ENCODE results near the gene MSI2. TPM values are rescaled to one million over a fixed set of nuclear protein-coding genes. Genes with fewer than 3 reads are reported as not detected.

MSI2 gene
- total RNA-seq, 2 experiments from 2014 or later = 113 to 114 TPM

- peaks cover 3% of the 10 kb centered on the region for H3K9me3 Mint-ChIP-seq
- no peak for DNase-seq
- no peak overlapping the region for H3K27ac Mint-ChIP-seq
- H3K36me3 Mint-ChIP-seq = peaks cover 32% of the 10 kb centered on the region
- POLR2A ChIA-PET = no interaction called here
- no peak for ATAC-seq (ENCODE audit: low read depth)
- peaks cover 14% of the 10 kb centered on the region for H3K4me1 Mint-ChIP-seq
- H3K27me3 Mint-ChIP-seq = no peaks in the 10 kb centered on the region
- no peak overlapping the region for H3K4me3 Mint-ChIP-seq
Observed at GRCh38 chr17:57327176-57327970, 71.0 kb downstream of the MSI2 start.

- ATAC-seq (ENCODE audit: low read depth) = no peak
- POLR2A ChIA-PET = interaction anchor here (0.8 kb wide), 1 partner anchor 71 kb away, joined by 3 read pairs; no protein-coding TSS in a partner anchor
- Mint-ChIP-seq H3K36me3 (peaks cover 33% of the 10 kb centered on the region), H3K4me1 (peaks cover 14% of the 10 kb centered on the region), H3K9me3 (peaks cover 3% of the 10 kb centered on the region), H3K27me3 (no peaks in the 10 kb centered on the region), H3K4me3 (no peak overlapping the region), H3K27ac (no peak overlapping the region)
- DNase-seq = no peak
Observed at GRCh38 chr17:57328109-57328882, 72.0 kb downstream of the MSI2 start.

- POLR2A ChIA-PET = interaction anchor here (0.8 kb wide), 1 partner anchor 72 kb away, joined by 3 read pairs; no protein-coding TSS in a partner anchor
- Mint-ChIP-seq H3K4me3 (no peak overlapping the region), H3K4me1 (peaks cover 14% of the 10 kb centered on the region), H3K27me3 (no peaks in the 10 kb centered on the region), H3K36me3 (peaks cover 31% of the 10 kb centered on the region), H3K27ac (no peak overlapping the region), H3K9me3 (peaks cover 3% of the 10 kb centered on the region)
- ATAC-seq (ENCODE audit: low read depth) (no peak), DNase-seq (no peak)
Observed at GRCh38 chr17:57329380-57330214, 73.3 kb downstream of the MSI2 start.

DNA sequence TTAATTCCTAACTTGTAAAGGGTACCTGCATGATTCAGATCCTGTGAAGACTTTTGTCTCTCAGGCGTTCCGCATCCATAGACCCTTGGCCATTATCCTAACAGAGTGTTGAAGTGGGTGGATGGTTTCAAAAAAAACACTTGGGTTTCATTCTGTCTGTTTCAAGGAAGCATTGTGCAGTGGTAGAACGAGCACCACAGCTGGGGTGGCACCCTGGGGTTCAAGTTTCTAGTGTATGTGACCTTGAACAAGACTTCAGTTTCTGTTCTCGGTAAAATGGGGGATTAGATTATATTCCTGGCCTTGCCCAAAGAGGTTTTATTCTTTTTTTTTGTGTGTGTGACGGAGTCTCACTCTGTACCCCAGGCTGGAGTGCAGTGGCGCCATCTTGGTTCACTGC lies 74.3 kb downstream of the MSI2 start:
- Mint-ChIP-seq H3K9me3 (peaks cover 3% of the 10 kb centered on the region), H3K4me1 (peaks cover 15% of the 10 kb centered on the region), H3K27me3 (no peaks in the 10 kb centered on the region), H3K4me3 (no peak overlapping the region), H3K27ac (no peak overlapping the region), H3K36me3 (peaks cover 30% of the 10 kb centered on the region)
- POLR2A ChIA-PET = no interaction called here
- no peak for DNase-seq
- ATAC-seq (ENCODE audit: low read depth) = no peak

DNA sequence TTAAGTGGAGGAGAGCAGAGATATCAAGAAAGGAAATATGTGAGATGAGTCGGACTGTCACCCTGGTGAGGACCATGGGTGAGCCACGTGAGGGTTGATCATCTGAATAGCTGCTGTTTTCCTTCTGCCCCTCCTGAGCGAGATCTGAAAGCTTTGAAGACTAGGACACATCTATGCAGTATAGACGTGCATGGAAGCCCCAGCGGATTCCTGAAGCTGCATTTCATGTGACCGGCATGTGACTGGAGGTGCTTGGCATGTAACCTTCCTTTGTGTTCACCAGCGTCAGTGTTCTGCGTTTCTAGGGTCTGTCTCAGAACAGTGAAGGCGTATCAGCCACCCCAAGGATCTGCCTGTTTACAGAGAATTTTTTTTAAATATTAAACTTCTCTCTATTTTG lies 75.1 kb downstream of the MSI2 start:
- H3K27me3 Mint-ChIP-seq = no peaks in the 10 kb centered on the region
- no peak for DNase-seq
- POLR2A ChIA-PET = no interaction called here
- H3K4me3 Mint-ChIP-seq = no peak overlapping the region
- H3K36me3 Mint-ChIP-seq = peaks cover 28% of the 10 kb centered on the region
- no peak for ATAC-seq (ENCODE audit: low read depth)
- peaks cover 3% of the 10 kb centered on the region for H3K9me3 Mint-ChIP-seq
- H3K4me1 Mint-ChIP-seq = peaks cover 18% of the 10 kb centered on the region
- no peak overlapping the region for H3K27ac Mint-ChIP-seq

DNA sequence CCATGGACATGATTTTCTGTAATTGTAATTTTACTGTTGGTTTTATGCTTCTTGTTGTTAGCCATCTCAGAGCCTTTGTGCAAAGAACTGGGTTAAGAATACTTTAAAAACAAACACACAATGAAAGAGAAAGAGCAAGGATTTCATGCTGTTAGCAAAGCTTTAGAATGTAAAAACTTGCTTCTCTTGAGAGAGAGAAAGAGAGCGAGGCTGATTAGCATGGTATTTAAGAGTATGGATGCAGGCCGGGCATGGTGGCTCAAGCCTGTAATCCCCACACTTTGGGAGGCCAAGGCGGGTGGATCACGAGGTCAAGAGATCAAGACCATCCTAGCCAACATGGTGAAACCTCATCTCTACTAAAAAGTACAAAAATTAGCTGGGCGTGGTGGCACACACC lies 76.2 kb downstream of the MSI2 start:
- no peak for ATAC-seq (ENCODE audit: low read depth)
- Mint-ChIP-seq H3K36me3 (peaks cover 33% of the 10 kb centered on the region), H3K4me1 (peaks cover 20% of the 10 kb centered on the region), H3K9me3 (peaks cover 3% of the 10 kb centered on the region), H3K27me3 (no peaks in the 10 kb centered on the region), H3K27ac (no peak overlapping the region), H3K4me3 (no peak overlapping the region)
- DNase-seq = no peak
- POLR2A ChIA-PET = no interaction called here

- Mint-ChIP-seq H3K27me3 (no peaks in the 10 kb centered on the region), H3K9me3 (no peaks in the 10 kb centered on the region), H3K4me1 (peaks cover 29% of the 10 kb centered on the region), H3K27ac (no peak overlapping the region), H3K4me3 (no peak overlapping the region), H3K36me3 (peaks cover 31% of the 10 kb centered on the region)
- POLR2A ChIA-PET = no interaction called here
- ATAC-seq (ENCODE audit: low read depth) (no peak), DNase-seq (no peak)
Observed at GRCh38 chr17:57335195-57335792, 79.0 kb downstream of the MSI2 start.

GRCh38 chr17:57337390-57337789 lies 81.1 kb downstream of the MSI2 start:
- DNase-seq (no peak), ATAC-seq (ENCODE audit: low read depth) (no peak)
- POLR2A ChIA-PET = no interaction called here
- Mint-ChIP-seq H3K4me3 (no peak overlapping the region), H3K9me3 (no peaks in the 10 kb centered on the region), H3K36me3 (peaks cover 29% of the 10 kb centered on the region), H3K4me1 (peaks cover 35% of the 10 kb centered on the region), H3K27ac (no peak overlapping the region), H3K27me3 (no peaks in the 10 kb centered on the region)

GRCh38 chr17:57338257-57338914 lies 82.1 kb downstream of the MSI2 start:
- peaks cover 35% of the 10 kb centered on the region for H3K4me1 Mint-ChIP-seq
- POLR2A ChIA-PET = no interaction called here
- no peak for DNase-seq
- H3K36me3 Mint-ChIP-seq = peaks cover 33% of the 10 kb centered on the region
- ATAC-seq (ENCODE audit: low read depth) = no peak
- H3K9me3 Mint-ChIP-seq = no peaks in the 10 kb centered on the region
- H3K27ac Mint-ChIP-seq = peak overlapping the region; percentile 8
- H3K27me3 Mint-ChIP-seq = no peaks in the 10 kb centered on the region
- H3K4me3 Mint-ChIP-seq = peak overlapping the region; percentile 58

GRCh38 chr17:57340160-57340981 lies 84.0 kb downstream of the MSI2 start:
- Mint-ChIP-seq H3K27ac (no peak overlapping the region), H3K27me3 (no peaks in the 10 kb centered on the region), H3K36me3 (peaks cover 44% of the 10 kb centered on the region), H3K9me3 (no peaks in the 10 kb centered on the region), H3K4me3 (no peak overlapping the region), H3K4me1 (peaks cover 35% of the 10 kb centered on the region)
- ATAC-seq (ENCODE audit: low read depth) = no peak
- no peak for DNase-seq
- POLR2A ChIA-PET = no interaction called here

DNA sequence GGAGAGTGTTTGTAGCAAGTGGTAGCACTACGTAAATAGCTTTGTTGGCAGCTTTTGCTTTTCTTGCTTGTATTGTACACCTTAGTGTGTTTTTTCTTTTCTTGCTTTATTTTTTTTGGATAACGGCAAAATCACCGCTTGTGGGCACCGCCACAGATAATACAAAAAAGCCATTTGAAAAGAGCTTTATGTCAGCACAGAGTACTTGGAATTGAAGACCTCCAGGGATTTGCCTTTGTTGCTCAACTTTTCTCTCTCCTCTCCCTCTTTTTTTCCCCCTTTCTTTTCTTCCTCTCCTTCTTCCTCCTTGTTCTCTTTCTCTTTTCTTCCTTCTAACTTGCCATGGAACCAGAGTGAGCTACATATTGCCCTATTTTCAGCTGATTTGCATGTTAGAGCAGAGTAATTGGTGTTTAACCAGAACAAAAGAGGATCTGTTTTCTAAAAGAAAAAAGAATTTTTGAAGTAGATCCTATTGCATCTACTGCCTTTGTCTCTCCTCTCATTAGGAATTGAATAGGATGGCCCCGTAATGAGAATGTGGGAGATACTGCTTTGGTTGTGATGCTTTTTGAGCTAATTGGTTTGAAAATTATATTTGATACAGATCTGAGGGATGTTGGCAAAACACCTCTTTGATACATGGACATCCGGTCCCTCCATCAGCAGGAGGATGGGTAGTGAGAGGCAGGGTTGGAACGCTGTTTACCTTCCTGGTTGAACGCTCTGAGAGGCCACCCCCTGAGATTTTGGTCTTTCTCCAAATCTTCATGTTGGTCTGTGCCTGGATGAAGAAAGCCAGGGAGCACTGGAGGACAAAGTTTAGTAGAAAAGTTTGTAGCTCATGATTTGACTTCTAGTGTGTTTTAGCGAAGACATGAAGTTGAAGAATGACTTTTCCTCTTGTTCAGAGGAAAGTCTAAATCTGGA lies 85.6 kb downstream of the MSI2 start:
- Mint-ChIP-seq H3K36me3 (peaks cover 40% of the 10 kb centered on the region), H3K9me3 (no peaks in the 10 kb centered on the region), H3K4me3 (no peak overlapping the region), H3K27me3 (no peaks in the 10 kb centered on the region), H3K27ac (no peak overlapping the region), H3K4me1 (peaks cover 28% of the 10 kb centered on the region)
- POLR2A ChIA-PET = no interaction called here
- DNase-seq (no peak), ATAC-seq (ENCODE audit: low read depth) (no peak)
